AG20443 (cell line): Measurements from ENCODE around the gene PDPK1.
"Not testable (repeated sequence)": the region's sequence is repeated elsewhere in the genome, so short reads cannot be mapped to it uniquely, and the experiment has no call there.

Experiments
- DNase-seq: peaks from one replicate; pipeline ENCODE4 v3.0.0; 2012; ENCODE audit warnings: low spot score, mixed read lengths

PDPK1 gene

GRCh38 chr16:2611877-2612276 lies 74.1 kb downstream of the PDPK1 start:
- DNase-seq = not testable (repeated sequence)

- DNase-seq = not testable (repeated sequence)
Measured at GRCh38 chr16:2613251-2613650, 75.4 kb downstream of the PDPK1 start.

- no peak for DNase-seq
Measured at GRCh38 chr16:2614761-2615191, 77.0 kb downstream of the PDPK1 start.

GRCh38 chr16:2618964-2619363 lies 81.1 kb downstream of the PDPK1 start:
- DNase-seq = not testable (repeated sequence)

GRCh38 chr16:2619628-2620027 lies 81.8 kb downstream of the PDPK1 start:
- DNase-seq = not testable (repeated sequence)

- DNase-seq = not testable (repeated sequence)
Measured at GRCh38 chr16:2620870-2621269, 83.0 kb downstream of the PDPK1 start.

- DNase-seq = not testable (repeated sequence)
Measured at GRCh38 chr16:2621395-2621794, 83.6 kb downstream of the PDPK1 start.

GRCh38 chr16:2627075-2627474 lies 89.3 kb downstream of the PDPK1 start:
- not testable (repeated sequence) for DNase-seq

- DNase-seq = not testable (repeated sequence)
Measured at GRCh38 chr16:2631203-2631602, 93.4 kb downstream of the PDPK1 start.

- DNase-seq = not testable (repeated sequence)
Measured at GRCh38 chr16:2632291-2632690, 94.5 kb downstream of the PDPK1 start.

- not testable (repeated sequence) for DNase-seq
Measured at GRCh38 chr16:2639071-2639721, 101.4 kb downstream of the PDPK1 start.

- DNase-seq = not testable (repeated sequence)
Measured at GRCh38 chr16:2639722-2640072, 101.9 kb downstream of the PDPK1 start.

GRCh38 chr16:2642561-2642960 lies 104.7 kb downstream of the PDPK1 start:
- not testable (repeated sequence) for DNase-seq

GRCh38 chr16:2644754-2645453 lies 107.1 kb downstream of the PDPK1 start:
- DNase-seq = not testable (repeated sequence)

GRCh38 chr16:2651268-2651871 lies 113.5 kb downstream of the PDPK1 start:
- DNase-seq = not testable (repeated sequence)
